Heart left ventricle (tissue), 16 donors: ENCODE results near the gene TRPV6. TPM values are rescaled to one million over a fixed set of nuclear protein-coding genes. Genes with fewer than 3 reads are reported as not detected.
A peak's percentile ranks its signal among the peaks of the same experiment; 100 is the strongest.

Source experiments
- ATAC-seq, 4 donors: fragments of 200-7000 bp; cut with Tn5 transposase; one replicate each; pipeline ENCODE4 v1.9.1; 2020 to 2022; ENCODE audit warnings: moderate library complexity in 4 of 4, mild to moderate bottlenecking in 3 of 4, moderate number of reproducible peaks in 1 of 4
- DNase-seq, 5 donors: peaks; one replicate each; pipeline ENCODE4 v3.0.0-alpha.2; 2020
- H3K27ac ChIP-seq, 12 donors: fragments of 200-600 bp; sonication (generic) in 4 of 12; one replicate each; pipeline versions ENCODE4 v1.5.0 to v1.8.0; 2016 to 2022; ENCODE audit warnings: mild to moderate bottlenecking in 2 of 12
- H3K27me3 ChIP-seq, 9 donors: fragments of 200-600 bp; sonication (generic) in 2 of 9; one replicate each; pipeline versions ENCODE4 v1.5.1 to v1.8.0; 2016 to 2022; ENCODE audit warnings: mild to moderate bottlenecking in 3 of 9
- H3K36me3 ChIP-seq, 9 donors: fragments of 200-600 bp; sonication (generic) in 2 of 9; one replicate each; pipeline versions ENCODE4 v1.5.0 to v1.8.0; 2018 to 2022; ENCODE audit warnings: mild to moderate bottlenecking in 2 of 9
- H3K4me1 ChIP-seq, 12 donors: fragments of 200-600 bp; sonication (generic) in 4 of 12; one replicate each; pipeline versions ENCODE4 v1.5.0 to v1.8.0; 2016 to 2022; ENCODE audit warnings: mild to moderate bottlenecking in 3 of 12
- H3K4me3 ChIP-seq, 12 donors: fragments of 200-600 bp; sonication (generic) in 4 of 12; one replicate each; pipeline versions ENCODE4 v1.5.0 to v1.8.0; 2017 to 2022; ENCODE audit warnings: mild to moderate bottlenecking in 9 of 12, moderate library complexity in 4 of 12
- H3K9me3 ChIP-seq, 12 donors: fragments of 200-600 bp; sonication (generic) in 4 of 12; one replicate each; pipeline versions ENCODE4 v1.5.0 to v1.8.0; 2016 to 2022; ENCODE audit warnings: mild to moderate bottlenecking in 1 of 12
- CTCF ChIP-seq, 12 donors: fragments of 200-600 bp; sonication (generic) in 4 of 12; IDR thresholded peaks; one replicate each; pipeline versions ENCODE4 v1.5.0 to v1.8.0; 2018 to 2022; ENCODE audit warnings: antibody characterized with exemption in 12 of 12, mild to moderate bottlenecking in 5 of 12
- POLR2A ChIP-seq, 2 donors: fragments of 450-650 bp; IDR thresholded peaks; one replicate each; pipeline ENCODE4 v1.6.1; 2017; ENCODE audit warnings: antibody characterized with exemption in 2 of 2, mild to moderate bottlenecking in 2 of 2, moderate library complexity in 2 of 2
- WGBS, 4 donors: extraction: QIAGEN DNeasy Blood & Tissue Kit in 2 of 4; methylation state at CpG; one replicate each; pipeline versions ENCODE4 v1.1.5 to v1.1.7; 2013 to 2018; 5-methylcytosine and 5-hydroxymethylcytosine counted together
- intact Hi-C, 10 donors: fragments of 100-400 bp; cut with DNase I; formaldehyde crosslinking; loops; one replicate each; pipeline versions ENCODE4 v1.11.1 to v1.14.2; 2022
- polyA plus RNA-seq, 2 donors: library from polyadenylated mRNA; stranded (reverse); fragments of 200-250 nt; gene quantifications; one replicate each; pipeline ENCODE4 v1.2.3, GENCODE V29; 2013
- total RNA-seq, 9 donors: library from RNA; depleted of rRNA in 2 of 9; stranded (reverse); fragments of >200 nt in 2 of 9; fragmentation: NEBNext Ultra II Directional in 3 of 9; extraction: Animal tissue kit (Norgen Biotek cat#: 25700) in 3 of 9; gene quantifications; one replicate each; pipeline versions ENCODE4 v1.1.0 to v1.2.4, GENCODE V29; 2016 to 2023
- donor health status: ischemic (EF 13 %, LVEDD 7.1; RV severe dilation, severe dysfunction).
- donor health status: healthy with polysubstance abuse.
- donor health status: DM: no; HTN: yes; CAD: no.
- donor health status: DM: no; HTN: no; CAD: no.
- donor health status: ischemic (EF 25% LVEDD 6.9; RV normal size, moderate dysfunction).
- donor health status: ischemic (EF 25% LVEDD 5.7; RV mildly dilated, moderate dysfunction).
- donor health status: healthy.
- donor health status: DM: yes; HTN: yes; CAD: no.
- donor health status: ischemic (EF 35%, LVEDD 5.7; RV mildly dilated, moderate dysfunction).
- donor health status: nonischemic (EF 11% LVEDD 7.7; RV severe dilation, severe dysfunction).
- donor health status: DM: yes; HTN: yes; CAD: no.
- donor health status: PGD.
- donor health status: ischemic (EF 29% LVEDD 5.4; RV normal size, mild dysfunction).
- donor health status: nonischemic (EF 23%, LVEDD 6.1; RV moderate dilation, normal function).

TRPV6 gene
- total and polyA plus RNA-seq, 11 donors: 0.68 TPM; not detected in 10

- DNase-seq: peak in 1 of 5 donors; percentile 21
- no peak overlapping the region for H3K27ac ChIP-seq
- no peaks in the 10 kb centered on the region for H3K9me3 ChIP-seq
- intact Hi-C loops: loop anchor here in 1 of 10 donors (2.0 kb wide), 1 partner anchor 122 kb away; no protein-coding TSS in a partner anchor
- H3K4me3 ChIP-seq: no peak overlapping the region
- H3K4me1 ChIP-seq: no peaks in the 10 kb centered on the region
- H3K36me3 ChIP-seq: no peaks in the 10 kb centered on the region
- 27 to 31% (median 30%) methylated on average over 8 of the region's 8 CpGs for WGBS, 4 donors
- ATAC-seq: no peak
- TF ChIP-seq CTCF (IDR thresholded peaks at IDR 0.05) (peak in 11 of 12 donors; percentile 19 to 60 (median 53)), POLR2A (IDR thresholded peaks at IDR 0.05) (no peak)
- peaks cover 0 to 47% (median 4%) of the 10 kb centered on the region in 9 donors for H3K27me3 ChIP-seq
Observed at GRCh38 chr7:142880876-142881505, 4.6 kb downstream of the TRPV6 start.

- TF ChIP-seq CTCF (IDR thresholded peaks at IDR 0.05): no peak
- TF ChIP-seq POLR2A (IDR thresholded peaks at IDR 0.05): no peak
- H3K4me3 ChIP-seq: no peak overlapping the region
- no peak overlapping the region for H3K27ac ChIP-seq
- DNase-seq (no peak), ATAC-seq (no peak)
- H3K9me3 ChIP-seq: no peaks in the 10 kb centered on the region
- 81 to 85% (median 82%) methylated on average over 5 of the region's 5 CpGs for WGBS, 4 donors
- H3K4me1 ChIP-seq: no peaks in the 10 kb centered on the region
- peaks cover 0 to 53% (median 4%) of the 10 kb centered on the region in 9 donors for H3K27me3 ChIP-seq
- intact Hi-C loops: loop anchor here in 1 of 10 donors (10.0 kb wide), 1 partner anchor 326 kb away; no protein-coding TSS in a partner anchor
- H3K36me3 ChIP-seq: no peaks in the 10 kb centered on the region
Observed at GRCh38 chr7:142879060-142879459, 6.5 kb downstream of the TRPV6 start.

GRCh38 chr7:142878315-142878714, 7.2 kb downstream of the TRPV6 start:
- WGBS, 4 donors: 80 to 90% (median 88%) methylated on average over 3 of the region's 3 CpGs
- H3K4me1 ChIP-seq: no peaks in the 10 kb centered on the region
- ATAC-seq: no peak
- TF ChIP-seq CTCF (IDR thresholded peaks at IDR 0.05): no peak
- no peak for TF ChIP-seq POLR2A (IDR thresholded peaks at IDR 0.05)
- no peaks in the 10 kb centered on the region for H3K36me3 ChIP-seq
- no peak for DNase-seq
- H3K9me3 ChIP-seq: no peaks in the 10 kb centered on the region
- H3K4me3 ChIP-seq: no peak overlapping the region
- intact Hi-C loops: loop anchor here in 1 of 10 donors (10.0 kb wide), 1 partner anchor 326 kb away; no protein-coding TSS in a partner anchor
- no peak overlapping the region for H3K27ac ChIP-seq
- H3K27me3 ChIP-seq: peaks cover 0 to 47% (median 4%) of the 10 kb centered on the region in 9 donors

GRCh38 chr7:142876991-142877910, 8.3 kb downstream of the TRPV6 start:
- 82 to 85% (median 84%) methylated on average over 18 of the region's 18 CpGs for WGBS, 4 donors
- intact Hi-C loops: loop anchor here in 1 of 10 donors (10.0 kb wide), 1 partner anchor 328 kb away; no protein-coding TSS in a partner anchor
- Histone ChIP-seq H3K27me3 (peaks cover 0 to 47% (median 4%) of the 10 kb centered on the region in 9 donors), H3K36me3 (no peaks in the 10 kb centered on the region), H3K9me3 (no peaks in the 10 kb centered on the region), H3K27ac (no peak overlapping the region), H3K4me1 (no peaks in the 10 kb centered on the region), H3K4me3 (no peak overlapping the region)
- DNase-seq (no peak), ATAC-seq (no peak)
- TF ChIP-seq POLR2A (IDR thresholded peaks at IDR 0.05) (no peak), CTCF (IDR thresholded peaks at IDR 0.05) (no peak)
